DMS79 (cell line): ENCODE measurements around the gene TBC1D5.
A peak's percentile ranks its signal among the peaks of the same experiment; 100 is the strongest.

Experiments
- DNase-seq: peaks from one replicate; lab custom pipeline; 2025; lab: John Stamatoyannopoulos, UW

The TBC1D5 gene

DNA sequence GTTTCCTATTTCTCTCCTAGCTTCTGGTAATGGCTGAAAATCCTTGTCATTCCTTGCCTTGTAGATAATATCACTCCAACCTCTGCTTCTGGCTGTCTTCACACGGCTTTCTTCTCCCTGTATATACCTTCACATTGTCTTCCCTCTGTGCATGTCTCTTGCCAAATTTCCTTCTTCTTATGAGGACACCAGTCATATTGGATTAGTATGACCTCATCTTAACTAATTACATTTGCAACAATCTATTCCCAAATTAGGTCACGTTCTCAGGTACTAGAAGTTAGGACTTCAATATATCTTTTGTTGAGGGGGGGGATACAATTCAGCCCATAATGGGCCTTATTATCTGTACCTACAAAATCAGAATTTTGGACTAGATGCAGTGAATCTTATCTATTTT lies 440.3 kb downstream of the TBC1D5 start:
- no peak for DNase-seq

DNA sequence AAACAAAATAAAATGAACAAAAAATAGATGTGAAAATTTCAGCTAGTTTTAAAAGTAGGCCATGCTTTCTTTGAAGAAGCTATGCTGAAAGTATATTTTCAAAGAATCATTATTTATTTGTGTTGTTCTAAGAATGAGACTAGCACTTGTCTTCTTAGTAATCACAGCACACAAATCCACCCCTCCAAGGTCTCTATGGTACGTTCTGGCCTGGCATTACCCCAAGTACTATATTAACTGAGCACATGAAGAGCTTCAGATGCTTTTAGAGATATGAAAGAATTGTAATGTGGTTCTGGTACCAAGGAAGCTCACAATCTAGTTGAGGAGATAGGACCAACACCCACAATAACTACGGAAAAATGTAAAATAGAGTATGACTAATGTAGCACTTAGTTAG lies 441.2 kb downstream of the TBC1D5 start:
- no peak for DNase-seq

DNA sequence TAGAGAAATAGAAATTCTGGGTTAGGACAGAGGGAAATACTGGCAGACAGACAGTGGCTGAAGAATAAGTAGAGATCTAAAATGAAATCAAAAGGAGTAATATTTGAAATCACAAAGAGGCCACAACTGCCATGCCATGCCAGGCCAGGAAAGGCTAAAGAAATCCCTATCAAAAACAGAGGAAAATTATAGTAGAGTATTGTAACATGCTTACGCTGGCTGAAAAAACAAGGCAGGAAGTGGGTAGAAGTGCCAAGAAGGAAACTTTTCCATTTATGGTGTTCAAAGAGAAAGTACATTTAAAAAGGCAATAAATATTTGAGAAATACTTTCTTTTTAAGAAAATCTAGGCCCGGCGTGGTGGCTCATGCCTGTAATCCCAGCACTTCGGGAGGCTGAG lies 442.0 kb downstream of the TBC1D5 start:
- DNase-seq = no peak

DNA sequence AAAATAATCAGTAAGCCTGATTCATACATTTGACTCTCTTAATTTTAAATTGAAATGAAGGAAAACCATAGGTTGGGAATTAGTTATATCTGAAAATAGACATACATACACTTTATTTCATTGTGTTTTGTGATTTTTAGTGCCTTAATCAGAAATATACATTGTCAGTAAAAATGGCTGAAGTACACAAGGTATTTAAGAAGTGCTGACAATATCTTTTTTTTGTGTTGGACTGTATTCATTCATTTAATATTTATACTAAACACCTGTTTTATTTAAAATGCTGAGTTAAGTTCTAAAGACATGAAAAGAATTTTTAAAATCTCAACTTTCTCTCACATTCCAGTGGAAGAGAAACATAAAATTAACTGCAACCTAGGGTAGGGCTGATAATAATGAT lies 444.4 kb downstream of the TBC1D5 start:
- DNase-seq = no peak

DNA sequence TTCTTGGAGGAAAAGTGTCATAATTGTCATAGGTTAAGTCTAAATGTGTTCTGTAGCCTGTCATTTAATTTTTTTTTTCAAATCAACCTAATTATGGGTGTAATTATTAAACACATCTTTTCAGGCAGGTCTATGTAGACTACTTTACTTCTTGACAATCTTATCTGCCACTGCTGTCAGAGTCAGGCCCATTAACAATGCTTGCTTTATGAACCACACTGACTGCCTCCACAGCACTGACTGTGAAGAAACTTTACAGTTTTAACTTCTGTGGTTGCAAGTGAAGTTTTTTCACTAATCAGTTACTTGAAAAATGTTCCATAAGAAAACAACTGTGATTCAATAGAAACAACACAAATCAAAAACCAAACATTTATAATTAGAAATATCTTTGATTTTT lies 449.9 kb downstream of the TBC1D5 start:
- no peak for DNase-seq

DNA sequence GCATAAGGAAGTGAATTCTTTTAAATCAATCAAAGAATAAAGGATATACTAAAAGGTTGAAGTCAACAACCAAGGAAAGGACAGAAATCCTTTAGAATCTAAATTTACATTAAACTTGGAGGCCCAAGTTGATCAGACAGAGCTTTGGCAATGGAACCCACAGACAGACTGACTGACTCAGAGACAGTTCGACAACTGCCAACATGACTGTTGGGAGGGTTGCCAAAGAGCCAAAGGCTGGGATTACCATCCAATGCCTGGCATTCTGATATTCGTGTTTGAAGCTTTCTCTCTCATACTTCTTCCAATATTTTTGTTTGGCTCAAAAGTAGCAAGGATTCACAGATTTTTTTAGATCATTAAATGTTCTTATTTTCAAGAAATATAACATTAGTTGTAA lies 451.5 kb downstream of the TBC1D5 start:
- DNase-seq = no peak

DNA sequence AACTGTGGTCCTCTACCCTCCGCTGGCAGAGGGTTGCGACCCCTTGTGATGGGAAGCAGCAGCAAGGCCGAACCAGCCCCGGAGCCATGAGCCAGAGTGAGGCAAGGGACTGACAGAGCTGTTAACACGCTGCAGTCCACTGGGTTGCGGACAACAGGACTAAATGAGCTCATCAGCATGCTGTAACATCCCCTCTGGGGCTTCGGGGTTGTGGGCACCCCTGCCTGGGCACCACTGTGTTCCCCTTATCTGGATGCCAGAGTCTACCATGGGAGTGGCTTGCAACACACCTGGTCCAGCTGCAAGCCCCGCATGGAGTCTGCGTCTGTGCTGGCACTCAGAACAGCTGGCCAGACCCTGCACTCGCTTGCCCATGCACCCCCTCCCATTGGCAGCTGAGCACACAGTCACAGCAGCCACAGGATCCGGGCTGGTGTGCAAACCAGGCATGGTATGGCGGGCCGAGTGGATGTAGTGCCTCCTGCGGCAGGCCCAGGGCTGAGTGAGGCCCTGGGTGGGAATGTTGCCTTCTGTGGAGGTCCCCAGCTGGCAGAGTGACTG lies 453.5 kb downstream of the TBC1D5 start:
- no peak for DNase-seq

DNA sequence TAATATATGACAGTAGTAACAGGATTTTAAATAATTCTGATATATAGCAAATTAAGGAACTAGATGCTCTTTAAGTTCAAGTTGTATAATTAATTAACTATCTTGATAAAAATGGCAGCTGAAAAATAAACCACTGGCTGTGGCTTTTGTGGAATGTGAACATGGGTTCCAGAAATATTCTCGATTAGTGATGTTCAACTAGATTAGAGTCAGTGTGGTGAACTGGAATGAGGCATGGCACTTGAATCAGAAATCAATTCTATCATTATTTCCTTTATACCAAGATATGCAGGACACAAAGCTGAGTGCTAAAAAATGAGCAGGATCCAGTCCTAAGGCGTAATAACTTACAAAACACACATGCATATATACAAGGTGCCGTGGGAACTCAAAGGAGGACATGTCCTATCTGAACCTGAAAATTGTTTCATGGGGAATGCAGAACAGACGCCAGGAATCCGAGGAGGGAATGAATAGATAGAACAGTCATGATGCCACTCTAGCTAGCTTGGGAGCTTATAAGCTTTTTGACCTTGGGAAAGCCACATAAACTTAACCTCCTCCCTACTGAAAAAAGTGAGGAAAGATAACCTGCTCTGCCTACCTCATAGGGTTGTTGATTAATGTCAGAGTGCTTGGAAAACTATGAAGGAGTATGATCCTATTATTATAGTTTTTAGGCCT lies 455.3 kb downstream of the TBC1D5 start:
- no peak for DNase-seq

DNA sequence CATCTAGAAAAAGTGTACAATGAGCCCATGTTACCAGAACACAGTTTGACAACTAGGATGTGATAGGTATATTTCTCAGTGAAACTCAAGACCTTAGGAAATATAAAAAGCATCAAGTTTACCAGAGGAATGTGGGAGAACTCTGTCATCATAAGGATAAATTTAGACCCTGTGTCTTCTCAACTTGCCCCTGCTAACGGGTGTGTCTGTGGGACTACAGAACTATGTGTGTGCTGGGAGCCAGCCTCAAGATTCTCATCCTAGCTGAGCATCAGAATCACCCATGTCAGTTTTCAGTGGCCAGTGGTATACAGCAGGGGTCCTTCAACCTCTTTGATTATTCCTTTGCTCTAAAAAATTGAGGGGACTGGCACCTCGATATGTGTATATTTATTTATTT lies 464.4 kb downstream of the TBC1D5 start:
- DNase-seq = no peak

DNA sequence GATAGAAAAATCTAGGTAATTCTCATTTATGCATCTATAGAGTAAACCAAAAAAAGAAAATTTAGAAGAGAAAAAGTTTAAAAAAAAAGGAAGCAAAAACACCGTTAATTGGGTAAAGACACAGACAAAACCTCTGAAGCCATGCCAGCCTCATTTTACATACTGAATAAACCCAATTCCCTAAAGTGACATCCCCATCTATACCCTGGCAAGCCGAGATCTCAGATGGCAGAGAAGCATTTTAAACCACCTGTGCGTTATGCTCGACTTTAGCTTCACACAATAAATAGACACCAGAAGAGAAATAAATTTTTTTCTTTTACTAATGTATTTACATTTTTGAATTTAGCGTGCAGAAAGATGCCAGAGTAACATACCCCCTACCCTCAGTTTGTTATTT lies 475.6 kb downstream of the TBC1D5 start:
- no peak for DNase-seq

DNA sequence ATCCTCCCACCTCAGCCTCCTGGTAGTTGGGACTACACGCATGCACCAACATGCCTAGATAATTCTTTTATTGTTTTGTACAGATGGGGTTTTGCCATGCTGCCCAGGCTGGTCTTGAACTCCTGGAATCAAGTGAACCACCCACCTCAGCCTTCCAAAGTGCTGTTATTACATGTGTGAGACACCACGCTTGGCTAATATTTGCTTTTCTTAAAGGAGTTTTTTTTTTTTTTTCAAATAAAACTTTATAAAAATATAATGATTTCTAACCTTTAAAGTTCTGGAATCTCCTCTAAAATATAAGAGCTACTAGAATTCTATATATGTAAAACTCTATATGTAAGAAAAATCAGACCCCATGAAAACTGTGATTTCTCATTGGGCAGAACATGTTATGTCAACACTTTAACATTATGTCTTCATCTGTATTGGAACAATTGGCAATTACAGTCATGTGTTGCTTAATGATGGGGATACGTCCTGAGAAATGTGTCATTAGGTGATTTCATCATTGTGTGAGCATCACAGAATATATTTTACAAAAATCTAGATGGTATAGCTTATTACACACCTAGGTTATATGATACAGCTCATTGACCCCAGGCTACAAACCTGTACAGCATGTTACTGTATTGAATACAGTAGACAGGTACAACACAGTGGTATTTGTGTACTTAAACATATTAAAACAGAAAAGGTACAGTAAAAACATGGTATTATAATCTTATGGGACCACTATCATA lies 480.6 kb downstream of the TBC1D5 start:
- DNase-seq = no peak

DNA sequence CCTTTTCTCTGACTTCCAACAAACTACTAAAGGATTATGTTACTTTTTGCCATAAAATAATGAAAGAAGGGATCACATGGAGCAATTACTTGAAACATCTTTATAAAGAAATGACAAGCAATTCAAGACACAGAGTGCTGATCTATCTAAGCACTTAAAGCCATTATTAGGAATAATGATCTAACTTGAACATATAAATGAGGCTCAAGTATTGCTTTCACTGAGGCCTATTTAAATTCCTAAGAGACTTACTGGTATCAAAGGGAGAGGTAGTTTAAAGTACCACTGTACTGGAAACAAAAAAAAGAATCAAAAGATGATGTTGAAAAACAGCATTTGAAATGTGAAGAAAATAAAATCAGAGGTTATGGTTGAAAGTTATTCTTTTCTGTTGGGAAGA lies 482.2 kb downstream of the TBC1D5 start:
- DNase-seq = no peak

DNA sequence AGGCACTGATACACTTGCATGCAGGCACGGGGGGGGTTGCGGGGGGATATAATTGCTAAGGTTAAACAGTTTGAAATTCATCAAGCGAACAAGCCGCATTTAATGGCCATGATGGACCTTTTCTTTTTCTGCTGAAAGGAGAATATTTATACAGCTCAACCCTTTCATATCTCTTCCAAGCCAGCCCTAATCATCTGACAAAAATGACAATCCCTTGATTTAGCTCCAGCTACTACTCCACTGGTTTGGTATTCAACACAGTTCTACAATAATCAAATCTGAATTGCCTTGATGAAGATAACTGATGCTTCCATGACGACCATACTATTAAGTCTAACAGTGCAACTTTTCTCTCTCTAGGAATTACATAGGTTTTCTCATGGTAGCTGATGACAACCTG lies 482.7 kb downstream of the TBC1D5 start:
- no peak for DNase-seq

DNA sequence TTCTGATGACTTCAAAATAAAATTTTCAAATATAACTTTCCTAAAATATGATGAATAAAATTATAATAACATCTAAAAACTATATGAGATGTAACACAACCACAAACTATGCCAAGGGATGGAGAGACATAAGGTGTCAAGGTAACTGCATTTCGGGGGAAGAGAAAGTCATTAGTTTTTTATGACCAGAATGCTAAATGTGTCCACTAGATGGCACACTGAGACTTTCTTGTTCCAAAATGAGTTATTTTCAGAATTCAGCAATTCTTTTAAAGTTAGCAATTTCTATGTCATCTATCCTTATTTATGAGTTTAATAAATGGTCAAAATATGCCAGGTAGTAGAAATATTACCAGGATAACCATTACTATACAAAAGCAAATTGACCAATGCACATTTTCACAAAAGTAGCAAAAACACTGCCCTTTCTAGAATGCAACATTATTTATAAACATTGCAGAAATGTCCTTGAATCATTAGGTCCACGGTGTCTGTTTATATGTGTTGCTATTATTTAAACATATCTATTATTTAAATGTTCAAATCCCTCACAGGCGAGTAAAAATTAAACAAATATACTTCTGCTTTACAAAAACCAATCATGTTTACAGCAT lies 483.5 kb downstream of the TBC1D5 start:
- no peak for DNase-seq

DNA sequence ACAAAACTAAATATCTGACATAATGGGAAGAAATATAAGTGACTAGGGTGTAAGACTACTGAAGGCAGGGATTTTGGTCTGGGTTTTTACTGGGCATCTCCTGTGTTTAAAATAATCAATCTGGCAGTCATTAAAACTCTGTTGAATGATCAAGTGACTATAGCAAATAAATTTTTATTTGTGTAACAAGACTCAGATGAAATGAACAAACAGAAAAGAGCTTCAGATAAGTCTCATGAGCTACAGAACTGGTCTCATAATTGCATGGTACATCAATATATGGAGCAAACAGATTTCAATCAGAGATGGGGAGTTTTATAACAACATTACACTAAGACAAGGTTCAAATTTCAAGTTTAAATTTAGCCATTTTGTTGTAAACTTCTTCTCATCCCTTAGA lies 485.2 kb downstream of the TBC1D5 start:
- no peak for DNase-seq

DNA sequence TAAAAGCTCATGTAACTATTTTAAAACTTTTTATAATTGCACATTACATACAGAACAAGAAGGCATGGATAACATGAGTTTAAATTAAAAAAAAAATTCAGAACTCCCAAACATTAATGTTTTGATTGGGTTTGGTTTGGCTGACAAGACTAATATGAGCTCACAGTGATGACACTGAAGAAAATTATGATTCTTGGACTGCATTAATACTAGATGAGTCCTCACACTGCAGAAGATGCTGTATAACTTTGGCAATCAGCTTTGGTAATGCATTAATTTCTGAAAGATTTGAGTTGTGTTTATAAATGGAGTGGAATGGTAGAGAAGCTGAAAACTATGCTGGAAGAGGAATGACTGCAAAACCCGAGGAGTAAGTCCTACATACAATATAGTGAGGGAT lies 498.8 kb downstream of the TBC1D5 start:
- DNase-seq = no peak

DNA sequence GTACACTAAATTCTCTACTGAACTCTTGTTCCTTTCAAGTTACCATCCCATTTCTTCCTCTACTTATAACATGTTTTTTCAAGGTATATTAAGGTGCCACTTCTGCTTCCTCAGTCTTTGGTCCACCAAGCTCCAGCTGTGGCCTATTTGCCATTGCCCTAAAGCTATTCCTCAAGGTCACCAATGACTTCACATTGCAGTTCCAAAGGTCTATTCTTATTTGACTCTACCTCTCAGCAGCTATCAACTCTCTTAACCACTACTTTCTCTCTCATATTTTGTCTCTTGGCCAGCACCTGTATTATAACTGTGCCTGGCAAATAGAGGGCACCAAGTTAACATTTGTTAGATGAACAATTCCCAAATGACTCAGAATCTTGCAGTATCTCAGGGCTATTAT lies 503.0 kb downstream of the TBC1D5 start:
- DNase-seq = no peak

DNA sequence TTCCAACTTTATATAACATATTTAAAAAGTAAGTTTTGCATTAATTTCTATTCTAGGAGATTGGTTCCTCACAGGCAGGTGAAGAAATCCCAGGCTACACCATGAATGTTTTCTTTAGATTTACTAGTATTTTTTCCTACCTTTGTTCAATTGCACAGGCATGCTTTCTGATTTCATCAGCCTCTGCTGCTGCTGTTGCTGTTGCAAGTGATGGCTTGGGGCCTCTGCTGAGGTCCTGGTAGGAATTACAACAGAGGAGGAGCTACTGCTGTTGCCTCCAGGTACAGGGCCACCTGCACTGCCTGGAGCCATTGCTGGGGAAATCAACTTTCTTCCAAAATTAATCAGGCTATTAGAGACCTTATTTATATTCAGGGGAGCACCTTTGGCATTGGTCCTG lies 504.4 kb downstream of the TBC1D5 start:
- DNase-seq = no peak

DNA sequence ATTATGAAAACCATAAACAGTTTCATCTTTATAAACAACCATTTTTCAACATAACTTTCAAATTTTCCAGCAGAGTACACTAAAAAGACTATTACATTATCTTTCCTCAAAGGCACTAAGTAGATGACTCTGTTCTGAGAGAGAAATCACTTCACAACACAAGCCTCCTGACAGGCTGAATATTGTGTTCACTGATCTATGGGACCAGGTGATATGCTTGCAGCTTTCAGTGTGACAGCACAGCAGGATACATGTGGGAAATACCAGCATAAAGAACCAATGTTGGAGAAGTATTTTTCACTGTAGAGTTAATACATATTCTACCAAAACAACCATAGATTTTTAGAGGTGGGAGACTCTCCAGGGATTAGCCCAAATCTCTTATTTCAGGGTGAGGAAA lies 507.1 kb downstream of the TBC1D5 start:
- DNase-seq = no peak

DNA sequence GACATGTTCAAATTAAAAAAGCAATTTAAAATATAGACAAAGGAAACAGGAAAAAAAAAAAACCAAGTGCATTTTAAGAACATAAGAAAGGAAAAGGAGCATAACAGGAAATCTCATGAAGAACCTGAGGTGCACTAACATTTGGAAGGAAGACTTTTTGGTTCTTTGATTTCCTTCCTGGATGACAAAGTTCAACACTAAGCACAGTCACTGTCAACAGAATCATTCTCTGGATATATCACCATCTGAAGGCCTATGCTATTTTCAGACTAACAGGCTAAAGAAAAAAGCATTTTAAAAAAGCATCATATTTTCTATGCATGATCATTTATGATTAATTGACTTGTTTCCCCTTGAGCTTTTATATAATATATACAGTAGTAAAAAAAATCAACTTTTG lies 508.0 kb downstream of the TBC1D5 start:
- DNase-seq = no peak

DNA sequence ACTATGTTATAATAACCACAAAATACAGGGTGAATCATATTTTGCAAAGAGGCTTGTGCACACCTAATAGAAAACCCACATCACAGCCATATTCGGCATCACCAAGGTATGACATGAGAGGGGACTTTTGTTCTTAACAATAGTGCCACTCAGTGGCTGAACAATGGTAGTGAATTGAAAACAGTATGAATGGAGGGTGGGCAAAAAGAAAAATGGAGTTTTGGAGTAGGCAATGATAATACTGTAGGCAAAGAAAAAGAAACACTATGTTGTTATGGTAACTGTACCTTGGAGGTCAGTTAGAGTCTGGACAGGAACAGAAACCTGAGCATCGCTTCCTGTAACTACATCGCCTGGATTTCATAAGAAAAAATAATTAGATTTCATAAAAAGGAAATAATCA lies 509.0 kb downstream of the TBC1D5 start:
- peak; percentile 5 for DNase-seq

DNA sequence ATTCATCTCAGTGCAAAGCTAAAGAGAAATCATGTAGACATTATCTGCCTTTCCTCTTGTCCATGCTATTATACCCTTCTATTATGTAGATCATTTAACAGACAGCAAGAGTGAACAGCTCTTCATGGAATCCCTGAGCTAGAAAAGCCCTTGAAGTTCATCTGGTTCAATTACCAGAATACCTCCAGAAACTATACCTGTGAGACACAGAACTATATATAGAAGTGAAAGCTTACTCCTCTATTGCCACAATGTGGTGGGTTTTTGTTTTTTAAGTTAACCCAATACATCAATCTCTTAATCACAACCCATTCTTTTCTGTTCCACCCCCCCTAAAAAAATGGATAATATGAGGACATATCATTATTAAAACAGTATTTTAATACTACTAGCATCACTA lies 510.0 kb downstream of the TBC1D5 start:
- no peak for DNase-seq

DNA sequence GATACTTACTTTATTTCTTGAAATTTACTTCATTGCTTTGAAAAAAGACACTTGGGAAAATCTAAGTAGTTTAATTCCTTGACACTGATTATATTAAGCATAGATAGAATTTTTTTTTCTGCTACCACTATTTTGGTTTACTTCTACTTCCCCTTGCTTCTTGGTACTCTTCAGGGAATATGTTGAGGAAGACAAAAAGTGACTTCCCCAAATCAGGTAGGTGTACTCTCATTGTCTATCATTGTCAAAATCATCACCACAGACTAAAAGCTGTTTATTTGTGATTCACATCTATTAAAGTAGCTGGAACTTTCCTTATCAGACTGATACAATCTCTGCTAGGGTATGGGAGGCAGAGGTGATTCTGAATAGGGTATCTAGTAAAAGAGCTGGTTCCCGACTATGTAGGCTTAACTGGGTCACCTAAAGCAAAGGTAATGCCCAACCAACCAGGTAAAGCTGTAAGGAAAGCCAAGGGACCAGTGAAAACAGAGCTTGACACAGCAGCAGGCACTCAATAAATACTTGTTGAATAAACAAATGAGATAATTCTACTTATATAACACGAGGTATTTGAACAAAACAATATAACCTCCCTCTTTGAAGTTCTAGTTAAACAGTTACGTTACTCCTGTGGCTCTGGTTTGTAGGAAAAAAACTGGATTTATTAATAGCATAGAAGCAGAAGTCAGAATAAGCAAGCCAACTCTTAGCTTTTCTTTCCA lies 510.7 kb downstream of the TBC1D5 start:
- no peak for DNase-seq
